Natural killer cell (primary cell): Measurements from ENCODE around the gene RAB3B. TPM values are rescaled to one million over a fixed set of nuclear protein-coding genes. Genes with fewer than 3 reads are reported as not detected.

Source experiments
- ATAC-seq, 3 donors: fragments of 150-1000 bp in 2 of 3; fragments of 200-7000 bp in 1 of 3; cut with Tn5 transposase; 1 replicate in 1 of 3; 2 replicates in 2 of 3; pipeline ENCODE4 v1.10.0; 2021; ENCODE audit warnings: mild to moderate bottlenecking in 2 of 3, moderate library complexity in 2 of 3
- DNase-seq, 2 donors: peaks; one replicate each; pipeline versions ENCODE4 v3.0.0 to v3.0.0-alpha.2; 2013 to 2021; ENCODE audit warnings: mixed read lengths in 1 of 2
- H3K27ac ChIP-seq: one replicate; pipeline ENCODE4 v1.5.1; 2013; ENCODE audit warnings: mild to moderate bottlenecking, low read length
- H3K27me3 ChIP-seq: one replicate; pipeline ENCODE4 v1.6.1; 2013; ENCODE audit warnings: low read length; ENCODE audit not compliant: control insufficient read depth, insufficient read depth
- H3K36me3 ChIP-seq: one replicate; pipeline ENCODE4 v1.6.1; 2013; ENCODE audit warnings: low read length; ENCODE audit not compliant: control insufficient read depth, insufficient read depth
- H3K4me1 ChIP-seq: one replicate; pipeline ENCODE4 v1.6.1; 2013; ENCODE audit warnings: low read length; ENCODE audit not compliant: control insufficient read depth, insufficient read depth
- H3K4me3 ChIP-seq: one replicate; pipeline ENCODE4 v1.5.1; 2013; ENCODE audit warnings: low read length
- H3K9me3 ChIP-seq: one replicate; pipeline ENCODE4 v1.6.1; 2013; ENCODE audit warnings: low read length; ENCODE audit not compliant: control insufficient read depth, insufficient read depth
- H3K27ac Mint-ChIP-seq, 2 donors: one replicate each; pipeline ENCODE4 v1.8.0; 2022; ENCODE audit warnings: mild to moderate bottlenecking in 2 of 2, mixed read lengths in 2 of 2, moderate library complexity in 1 of 2
- H3K27me3 Mint-ChIP-seq, 2 donors: one replicate each; pipeline ENCODE4 v1.8.0; 2022; ENCODE audit warnings: low read depth in 2 of 2, mixed read lengths in 2 of 2
- H3K36me3 Mint-ChIP-seq: one replicate; pipeline ENCODE4 v1.8.0; 2022; ENCODE audit warnings: mixed read lengths
- H3K4me1 Mint-ChIP-seq, 2 donors: one replicate each; pipeline ENCODE4 v1.8.0; 2022; ENCODE audit warnings: mixed read lengths in 2 of 2
- H3K4me3 Mint-ChIP-seq: one replicate; pipeline ENCODE4 v1.8.0; 2022; ENCODE audit warnings: mild to moderate bottlenecking, moderate library complexity, mixed read lengths
- H3K9me3 Mint-ChIP-seq, 2 donors: one replicate each; pipeline ENCODE4 v1.8.0; 2022; ENCODE audit warnings: mixed read lengths in 2 of 2
- CTCF ChIP-seq: fragments of 200-600 bp; IDR thresholded peaks from one replicate; pipeline ENCODE4 v1.8.0; 2022; ENCODE audit warnings: antibody characterized with exemption
- WGBS: methylation state at CpG from one replicate; pipeline ENCODE4 v1.1.7; 2013; ENCODE audit warnings: missing lambda C conversion rate; ENCODE audit not compliant: insufficient coverage; 5-methylcytosine and 5-hydroxymethylcytosine counted together
- intact Hi-C: fragments of 100-400 bp; cut with micrococcal nuclease; formaldehyde crosslinking; loops from one replicate; pipeline ENCODE4 v1.14.2; 2022
- total RNA-seq, 4 donors: library from RNA; stranded (reverse); fragments of 120-200 nt in 1 of 4; gene quantifications; one replicate each; pipeline versions ENCODE4 v1.2.3 to v1.2.4, GENCODE V29; 2013 to 2022

The RAB3B gene
- total RNA-seq, 3 donors from 2014 or later (not counting 1 experiment from before 2014, with no cell fraction given), result 0.03 TPM; not detected in 2

GRCh38 chr1:51963592-51964308 is 26.8 kb downstream of the RAB3B start:
- H3K27me3 ChIP-seq, result no peaks in the 10 kb centered on the region
- 32% methylated on average over 4 of the region's 4 CpGs for WGBS
- no peaks in the 10 kb centered on the region for H3K4me1 ChIP-seq
- no peak overlapping the region for H3K4me3 ChIP-seq
- DNase-seq (no peak), ATAC-seq (no peak)
- Mint-ChIP-seq H3K4me3 (no peak overlapping the region), H3K4me1 (no peaks in the 10 kb centered on the region), H3K9me3 (no peaks in the 10 kb centered on the region), H3K27ac (no peak overlapping the region), H3K27me3 (peaks cover 0 to 2% of the 10 kb centered on the region in 2 donors), H3K36me3 (no peaks in the 10 kb centered on the region)
- no peaks in the 10 kb centered on the region for H3K36me3 ChIP-seq
- no peaks in the 10 kb centered on the region for H3K9me3 ChIP-seq
- H3K27ac ChIP-seq, result no peak overlapping the region
- intact Hi-C loops, result no loop called here
- no peak for TF ChIP-seq CTCF

GRCh38 chr1:51962486-51963356 is 27.8 kb downstream of the RAB3B start:
- 73% methylated on average over 3 of the region's 4 CpGs for WGBS
- DNase-seq (no peak), ATAC-seq (no peak)
- Mint-ChIP-seq H3K4me1 (no peaks in the 10 kb centered on the region), H3K36me3 (no peaks in the 10 kb centered on the region), H3K27ac (no peak overlapping the region), H3K4me3 (no peak overlapping the region), H3K27me3 (peaks cover 0 to 2% of the 10 kb centered on the region in 2 donors), H3K9me3 (no peaks in the 10 kb centered on the region)
- H3K36me3 ChIP-seq, result no peaks in the 10 kb centered on the region
- H3K4me1 ChIP-seq, result no peaks in the 10 kb centered on the region
- no peak overlapping the region for H3K4me3 ChIP-seq
- H3K27ac ChIP-seq, result no peak overlapping the region
- no peaks in the 10 kb centered on the region for H3K27me3 ChIP-seq
- H3K9me3 ChIP-seq, result no peaks in the 10 kb centered on the region
- TF ChIP-seq CTCF, result no peak
- intact Hi-C loops, result no loop called here

GRCh38 chr1:51961954-51962353 is 28.5 kb downstream of the RAB3B start:
- Histone ChIP-seq H3K4me3 (no peak overlapping the region), H3K36me3 (no peaks in the 10 kb centered on the region), H3K27me3 (no peaks in the 10 kb centered on the region), H3K9me3 (no peaks in the 10 kb centered on the region), H3K27ac (no peak overlapping the region), H3K4me1 (no peaks in the 10 kb centered on the region)
- TF ChIP-seq CTCF, result no peak
- intact Hi-C loops, result no loop called here
- Mint-ChIP-seq H3K9me3 (no peaks in the 10 kb centered on the region), H3K4me3 (no peak overlapping the region), H3K27ac (no peak overlapping the region), H3K27me3 (peaks cover 5% of the 10 kb centered on the region in 2 donors), H3K36me3 (no peaks in the 10 kb centered on the region), H3K4me1 (no peaks in the 10 kb centered on the region)
- 80% methylated on average over 2 of the region's 2 CpGs for WGBS
- DNase-seq (no peak), ATAC-seq (no peak)
